ENCODE measurements around the gene NAB1. TPM values are rescaled to one million over a fixed set of nuclear protein-coding genes. Genes with fewer than 3 reads are reported as not detected.

The NAB1 gene
- polyA plus RNA-seq, 1 of the 3 experiments (the other 2 are of a cell fraction): 9.7 TPM

- no peak for TF ChIP-seq ZBTB33 (IDR thresholded peaks at IDR 0.05; ENCODE audit: borderline replicate concordance, low read depth)
- no peaks in the 10 kb centered on the region for H3K36me3 ChIP-seq (replicated peaks in 1 of 2; ENCODE audit: control insufficient read depth in 1 of 2, insufficient read depth in 2 of 2, low read length in 1 of 2)
- POLR2A ChIA-PET: no interaction called here
- no peak overlapping the region for H3K27ac ChIP-seq (ENCODE audit: low read depth in 2 of 2, low read length in 1 of 2)
- no peaks in the 10 kb centered on the region for H4K20me1 ChIP-seq (ENCODE audit: insufficient read depth)
- H3K9me3 ChIP-seq: no peaks in the 10 kb centered on the region
- H3K4me1 ChIP-seq (ENCODE audit: control insufficient read depth in 1 of 2, insufficient read depth in 2 of 2, low read depth in 1 of 2, low read length in 1 of 2): no peaks in the 10 kb centered on the region
- H3K4me2 ChIP-seq: no peak overlapping the region
- WGBS (ENCODE audit: low lambda C conversion rate): 72% methylated on average over 3 of the region's 3 CpGs
- no peak overlapping the region for H3K4me3 ChIP-seq (ENCODE audit: low read depth in 2 of 2, low read length in 1 of 2)
- H3K79me2 ChIP-seq (ENCODE audit: insufficient read depth): no peaks in the 10 kb centered on the region
- H3K27me3 ChIP-seq (ENCODE audit: insufficient read depth): no peaks in the 10 kb centered on the region
- no peak overlapping the region for H2AFZ ChIP-seq (ENCODE audit: low read depth)
- no peaks in the 10 kb centered on the region for H3K9me2 ChIP-seq
- H3K9ac ChIP-seq: no peak overlapping the region
- H3F3A ChIP-seq (replicated peaks; ENCODE audit: insufficient read depth): no peaks in the 10 kb centered on the region
- CTCF ChIA-PET: interaction anchor here (1.3 kb wide), 1 partner anchor 142 kb away, joined by 3 read pairs; no protein-coding TSS in a partner anchor
- DNase-seq: no peak
Observed at GRCh38 chr2:190618030-190618429, 30.9 kb upstream of the NAB1 start.

GRCh38 chr2:190625691-190626090 is 23.2 kb upstream of the NAB1 start:
- H4K20me1 ChIP-seq (ENCODE audit: insufficient read depth): no peaks in the 10 kb centered on the region
- no peak overlapping the region for H3K4me3 ChIP-seq (ENCODE audit: low read depth in 2 of 2, low read length in 1 of 2)
- 0 out of 2 replicates have a peak, but pooled peaks cover 3% of the 10 kb centered on the region for H3K9me3 ChIP-seq
- H3K79me2 ChIP-seq (ENCODE audit: insufficient read depth): no peaks in the 10 kb centered on the region
- TF ChIP-seq FOXM1 (IDR thresholded peaks at IDR 0.05; ENCODE audit: low read depth): no peak
- no peak for TF ChIP-seq RXRA (IDR thresholded peaks at IDR 0.05; ENCODE audit: borderline replicate concordance, low read depth)
- TF ChIP-seq TEAD4 (IDR thresholded peaks at IDR 0.05; ENCODE audit: borderline replicate concordance, insufficient read depth): no peak
- TF ChIP-seq NFIC (IDR thresholded peaks at IDR 0.05; ENCODE audit: borderline replicate concordance): no peak
- TF ChIP-seq MXI1 (IDR thresholded peaks at IDR 0.05; ENCODE audit: low read depth, low read length): no peak
- TF ChIP-seq CTCF (IDR thresholded peaks at IDR 0.05): no peak
- H3K9ac ChIP-seq: no peak overlapping the region
- DNase-seq: no peak
- H2AFZ ChIP-seq (ENCODE audit: low read depth): no peak overlapping the region
- H3F3A ChIP-seq (replicated peaks; ENCODE audit: insufficient read depth): peaks cover 2% of the 10 kb centered on the region
- no peaks in the 10 kb centered on the region for H3K36me3 ChIP-seq (replicated peaks in 1 of 2; ENCODE audit: control insufficient read depth in 1 of 2, insufficient read depth in 2 of 2, low read length in 1 of 2)
- H3K9me2 ChIP-seq: no peaks in the 10 kb centered on the region
- no peak overlapping the region for H3K27ac ChIP-seq (ENCODE audit: low read depth in 2 of 2, low read length in 1 of 2)
- H3K4me1 ChIP-seq (ENCODE audit: control insufficient read depth in 1 of 2, insufficient read depth in 2 of 2, low read depth in 1 of 2, low read length in 1 of 2): peaks cover 4% of the 10 kb centered on the region in 2 experiments; a peak in 1 of 4 replicates
- ChIA-PET POLR2A (no interaction called here), CTCF (no interaction called here)
- no peaks in the 10 kb centered on the region for H3K27me3 ChIP-seq (ENCODE audit: insufficient read depth)
- no peak overlapping the region for H3K4me2 ChIP-seq

Measured in SK-N-SH (cell line).